Neural crest cell (in vitro differentiated cells): ENCODE measurements around the gene ZNF189. TPM values are rescaled to one million over a fixed set of nuclear protein-coding genes. Genes with fewer than 3 reads are reported as not detected.
A peak's percentile ranks its signal among the peaks of the same experiment; 100 is the strongest.

Experiments
- DNase-seq: peaks from one replicate; pipeline ENCODE4 v3.0.0; 2021; ENCODE audit warnings: low read depth, mixed read lengths, low spot score
- H3K27ac Mint-ChIP-seq: one replicate; pipeline ENCODE4 v1.8.0; 2021; ENCODE audit warnings: mild to moderate bottlenecking, mixed read lengths; ENCODE audit not compliant: unreplicated experiment
- H3K27me3 Mint-ChIP-seq: 2 replicates; pipeline ENCODE4 v1.8.0; 2021; ENCODE audit warnings: low read depth, mild to moderate bottlenecking, mixed read lengths
- H3K36me3 Mint-ChIP-seq: 2 replicates; pipeline ENCODE4 v1.8.0; 2021; ENCODE audit warnings: low read depth, mild to moderate bottlenecking, mixed read lengths
- H3K4me1 Mint-ChIP-seq: 2 replicates; pipeline ENCODE4 v1.8.0; 2021; ENCODE audit warnings: mixed read lengths
- H3K4me3 Mint-ChIP-seq: one replicate; pipeline ENCODE4 v1.8.0; 2021; ENCODE audit warnings: mild to moderate bottlenecking, mixed read lengths
- H3K9me3 Mint-ChIP-seq: 2 replicates; pipeline ENCODE4 v1.8.0; 2021; ENCODE audit warnings: mixed read lengths
- total RNA-seq: library from RNA; stranded (reverse); gene quantifications from 2 replicates; pipeline ENCODE4 v1.2.1, GENCODE V29; 2021
- TF ChIP-seq, protein P1 (sequence below): fragments of 200-600 bp; sonication (generic); conservative IDR thresholded peaks from 2 replicates; pipeline ENCODE4 v1.5.0; 2021; ENCODE audit warnings: antibody characterized with exemption, mild to moderate bottlenecking

ZNF189 gene
- total RNA-seq, 1 donor from 2014 or later: 24.0 TPM

DNA sequence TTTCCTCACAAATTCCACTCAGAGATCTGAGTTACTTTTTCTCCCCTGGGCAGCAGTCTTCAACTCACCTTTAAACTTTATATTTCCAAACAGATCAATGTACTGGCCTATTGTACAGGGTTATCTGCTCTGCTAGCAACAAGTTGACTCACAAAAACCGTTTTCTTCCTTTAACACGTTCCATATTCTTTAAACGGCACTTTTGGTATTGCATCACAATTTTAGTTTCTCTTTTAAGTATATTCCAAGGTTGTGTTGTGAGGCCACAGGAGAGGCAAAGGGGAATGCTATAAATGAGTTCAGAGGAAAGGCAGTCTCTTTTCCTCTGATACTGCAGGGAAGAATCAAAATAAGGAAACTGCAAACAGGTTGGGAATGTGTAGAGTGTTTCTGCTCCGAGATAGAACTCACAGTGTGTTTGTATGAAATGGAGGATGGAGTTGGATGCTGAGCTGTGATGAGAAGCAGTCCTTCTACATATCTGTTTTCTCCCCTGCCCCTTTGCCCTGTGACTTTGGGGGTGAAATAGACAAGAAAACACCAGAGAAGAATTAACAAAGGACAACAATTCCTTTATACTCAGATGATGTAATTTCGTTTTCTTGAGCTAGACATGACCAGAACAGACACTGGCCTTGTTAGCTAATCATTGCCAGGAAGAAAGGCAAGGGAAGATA, 46.8 kb downstream of the ZNF189 start:
- DNase-seq: no peak
- H3K4me1 Mint-ChIP-seq: peaks cover 18% of the 10 kb centered on the region
- peaks cover 2% of the 10 kb centered on the region for H3K27me3 Mint-ChIP-seq
- H3K4me3 Mint-ChIP-seq: no peak overlapping the region
- H3K9me3 Mint-ChIP-seq: no peaks in the 10 kb centered on the region
- TF ChIP-seq, protein P1, sequence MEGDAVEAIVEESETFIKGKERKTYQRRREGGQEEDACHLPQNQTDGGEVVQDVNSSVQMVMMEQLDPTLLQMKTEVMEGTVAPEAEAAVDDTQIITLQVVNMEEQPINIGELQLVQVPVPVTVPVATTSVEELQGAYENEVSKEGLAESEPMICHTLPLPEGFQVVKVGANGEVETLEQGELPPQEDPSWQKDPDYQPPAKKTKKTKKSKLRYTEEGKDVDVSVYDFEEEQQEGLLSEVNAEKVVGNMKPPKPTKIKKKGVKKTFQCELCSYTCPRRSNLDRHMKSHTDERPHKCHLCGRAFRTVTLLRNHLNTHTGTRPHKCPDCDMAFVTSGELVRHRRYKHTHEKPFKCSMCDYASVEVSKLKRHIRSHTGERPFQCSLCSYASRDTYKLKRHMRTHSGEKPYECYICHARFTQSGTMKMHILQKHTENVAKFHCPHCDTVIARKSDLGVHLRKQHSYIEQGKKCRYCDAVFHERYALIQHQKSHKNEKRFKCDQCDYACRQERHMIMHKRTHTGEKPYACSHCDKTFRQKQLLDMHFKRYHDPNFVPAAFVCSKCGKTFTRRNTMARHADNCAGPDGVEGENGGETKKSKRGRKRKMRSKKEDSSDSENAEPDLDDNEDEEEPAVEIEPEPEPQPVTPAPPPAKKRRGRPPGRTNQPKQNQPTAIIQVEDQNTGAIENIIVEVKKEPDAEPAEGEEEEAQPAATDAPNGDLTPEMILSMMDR: no peak
- H3K27ac Mint-ChIP-seq: peak overlapping the region; percentile 24
- H3K36me3 Mint-ChIP-seq: no peaks in the 10 kb centered on the region

DNA sequence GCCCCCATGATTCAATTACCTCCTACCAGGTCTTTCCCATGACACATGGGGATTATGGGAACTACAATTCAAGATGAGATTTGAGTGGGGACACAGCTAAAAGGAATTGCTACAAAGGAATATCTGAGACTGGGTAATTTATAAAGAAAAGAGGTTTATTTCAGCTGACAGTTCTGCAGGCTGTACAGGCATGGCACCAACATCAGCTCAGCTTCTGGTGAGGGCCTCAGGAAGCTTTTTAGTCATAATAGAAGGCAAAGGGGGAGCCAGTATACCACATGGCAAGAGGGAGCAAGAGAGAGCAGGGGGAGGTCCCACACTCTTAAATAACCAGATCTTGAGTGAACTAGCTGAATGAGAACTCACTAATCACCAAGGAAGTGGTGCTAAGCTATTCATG, 48.1 kb downstream of the ZNF189 start:
- no peak for DNase-seq
- Mint-ChIP-seq H3K4me3 (no peak overlapping the region), H3K27me3 (peaks cover 6% of the 10 kb centered on the region), H3K9me3 (no peaks in the 10 kb centered on the region), H3K36me3 (peaks cover 1% of the 10 kb centered on the region), H3K4me1 (peaks cover 18% of the 10 kb centered on the region), H3K27ac (no peak overlapping the region)
- TF ChIP-seq, protein P1: no peak

DNA sequence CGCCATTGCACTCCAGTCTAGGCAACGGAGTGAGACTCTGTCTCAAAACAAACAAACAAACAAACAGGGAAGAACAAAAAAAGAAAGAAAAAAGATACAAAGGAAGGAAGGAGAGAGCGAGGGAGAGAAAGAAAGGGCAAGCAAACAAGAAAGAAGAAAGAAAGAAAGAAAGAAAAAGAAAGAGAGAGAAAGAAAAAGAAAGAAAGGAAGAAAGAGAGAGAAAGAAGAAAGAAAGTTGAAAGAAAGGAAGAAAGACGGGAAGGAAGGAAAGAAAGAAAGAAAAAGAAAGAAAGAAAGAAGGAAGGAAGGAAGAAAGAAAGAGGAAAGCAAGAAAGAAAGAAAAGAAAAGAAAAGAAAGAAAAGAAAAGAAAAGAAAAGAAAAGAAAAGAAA, 50.0 kb downstream of the ZNF189 start:
- H3K9me3 Mint-ChIP-seq: no peaks in the 10 kb centered on the region
- peaks cover 6% of the 10 kb centered on the region for H3K27me3 Mint-ChIP-seq
- peak overlapping the region; percentile 81 for H3K4me3 Mint-ChIP-seq
- TF ChIP-seq, protein P1: no peak
- no peak for DNase-seq
- peaks cover 8% of the 10 kb centered on the region for H3K36me3 Mint-ChIP-seq
- H3K27ac Mint-ChIP-seq: no peak overlapping the region
- H3K4me1 Mint-ChIP-seq: peaks cover 18% of the 10 kb centered on the region

DNA sequence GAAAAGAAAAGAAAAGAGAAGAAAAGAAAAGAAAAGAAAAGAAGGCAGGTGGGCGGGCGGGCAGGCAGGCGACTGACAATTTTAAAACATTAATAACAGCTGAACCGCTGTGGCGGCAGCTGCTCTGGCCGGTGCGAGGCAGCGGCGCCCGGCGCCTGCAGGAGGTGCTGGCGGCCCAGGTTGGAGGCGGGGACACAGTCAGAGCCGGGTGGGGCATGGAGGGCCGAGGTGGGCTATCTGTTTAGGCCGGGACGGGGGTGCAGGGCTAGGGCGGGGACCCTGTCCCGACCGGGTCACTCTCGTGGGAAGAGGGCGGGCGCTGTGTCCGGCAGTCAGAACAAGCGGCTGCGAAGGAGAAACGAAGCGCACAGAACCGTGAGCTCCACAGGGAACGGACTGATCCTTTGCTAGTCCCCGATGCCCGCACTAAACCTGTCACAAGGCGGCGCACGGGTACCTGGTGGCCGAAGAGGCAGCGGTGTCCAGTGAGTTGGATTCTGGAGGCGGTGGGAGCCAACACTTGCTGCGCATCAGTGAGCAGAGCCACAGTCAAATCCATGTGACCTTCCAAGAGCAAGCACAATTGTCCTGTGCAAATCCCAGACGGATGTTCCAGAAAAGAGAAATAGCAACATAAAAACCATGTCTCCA, 50.5 kb downstream of the ZNF189 start:
- DNase-seq: peak; percentile 73
- TF ChIP-seq, protein P1: peak; percentile 77
- Mint-ChIP-seq H3K9me3 (no peaks in the 10 kb centered on the region), H3K36me3 (peaks cover 8% of the 10 kb centered on the region), H3K4me3 (peak overlapping the region; percentile 81), H3K4me1 (peaks cover 18% of the 10 kb centered on the region), H3K27ac (no peak overlapping the region), H3K27me3 (peaks cover 6% of the 10 kb centered on the region)

DNA sequence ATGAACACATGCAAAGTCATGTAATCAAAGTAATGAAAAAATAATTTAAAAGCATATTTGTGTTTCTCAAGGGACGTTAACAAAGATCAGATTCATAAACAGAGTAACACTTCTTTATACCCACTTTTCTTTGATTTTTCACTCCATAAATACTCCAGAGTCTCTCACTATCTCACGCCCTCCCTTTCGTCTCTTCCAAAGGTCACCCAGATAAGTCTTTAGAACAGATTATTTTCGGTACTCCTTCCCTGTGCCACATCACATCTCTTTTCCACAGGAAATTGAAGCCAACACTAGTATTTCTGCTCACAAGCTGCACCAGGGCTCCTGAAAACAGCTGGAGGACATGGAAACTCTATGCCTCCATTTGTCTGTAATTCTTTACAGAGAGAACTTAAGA, 52.3 kb downstream of the ZNF189 start:
- no peaks in the 10 kb centered on the region for H3K9me3 Mint-ChIP-seq
- H3K4me3 Mint-ChIP-seq: no peak overlapping the region
- DNase-seq: no peak
- TF ChIP-seq, protein P1: no peak
- H3K27ac Mint-ChIP-seq: no peak overlapping the region
- peaks cover 10% of the 10 kb centered on the region for H3K4me1 Mint-ChIP-seq
- peaks cover 6% of the 10 kb centered on the region for H3K27me3 Mint-ChIP-seq
- peaks cover 8% of the 10 kb centered on the region for H3K36me3 Mint-ChIP-seq
